ENCODE results near the gene BTBD10. TPM values are rescaled to one million over a fixed set of nuclear protein-coding genes. Genes with fewer than 3 reads are reported as not detected.
A peak's percentile ranks its signal among the peaks of the same experiment; 100 is the strongest.

BTBD10 gene
- total RNA-seq, 1 donor from 2014 or later, result 29.4 TPM

DNA sequence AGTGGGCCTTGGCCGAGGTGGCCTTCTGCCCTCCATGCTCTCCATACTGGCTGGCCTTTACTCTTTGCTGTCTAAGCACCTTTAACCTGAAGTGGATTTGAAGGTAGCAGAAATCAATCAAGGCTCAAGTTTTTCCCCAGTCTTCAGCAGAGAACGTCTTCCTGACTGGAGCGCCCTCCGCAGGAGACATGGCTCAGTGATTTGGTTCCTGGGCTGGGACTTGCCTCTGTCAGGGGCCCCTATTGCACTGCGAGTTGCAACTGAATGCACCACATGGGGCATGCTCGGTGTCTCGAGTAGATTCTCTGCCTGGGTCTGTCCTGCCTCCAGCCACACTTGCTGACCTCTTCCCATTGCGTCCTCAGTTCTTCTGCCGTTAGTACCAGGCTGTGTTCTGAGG lies 105.8 kb downstream of the BTBD10 start:
- no peak for DNase-seq (ENCODE audit: extremely low spot score, unreplicated experiment)
- H3K27ac Mint-ChIP-seq (ENCODE audit: unreplicated experiment), result no peak overlapping the region
- TF ChIP-seq CTCF (IDR thresholded peaks at IDR 0.05), result no peak
- no peak overlapping the region for H3K4me3 Mint-ChIP-seq (ENCODE audit: unreplicated experiment)
- peaks cover 30% of the 10 kb centered on the region for H3K4me1 Mint-ChIP-seq (ENCODE audit: unreplicated experiment)
- no peaks in the 10 kb centered on the region for H3K27me3 Mint-ChIP-seq (ENCODE audit: unreplicated experiment)
- H3K9me3 Mint-ChIP-seq (ENCODE audit: unreplicated experiment), result no peaks in the 10 kb centered on the region
- H3K36me3 Mint-ChIP-seq (ENCODE audit: unreplicated experiment), result peaks cover 21% of the 10 kb centered on the region

- DNase-seq (ENCODE audit: extremely low spot score, unreplicated experiment), result no peak
- Mint-ChIP-seq H3K27ac (ENCODE audit: unreplicated experiment) (no peak overlapping the region), H3K36me3 (ENCODE audit: unreplicated experiment) (peaks cover 22% of the 10 kb centered on the region), H3K4me3 (ENCODE audit: unreplicated experiment) (no peak overlapping the region), H3K27me3 (ENCODE audit: unreplicated experiment) (no peaks in the 10 kb centered on the region), H3K9me3 (ENCODE audit: unreplicated experiment) (no peaks in the 10 kb centered on the region), H3K4me1 (ENCODE audit: unreplicated experiment) (peaks cover 21% of the 10 kb centered on the region)
- TF ChIP-seq CTCF (IDR thresholded peaks at IDR 0.05), result no peak
Observed at GRCh38 chr11:13355191-13355590, 107.8 kb downstream of the BTBD10 start.

DNA sequence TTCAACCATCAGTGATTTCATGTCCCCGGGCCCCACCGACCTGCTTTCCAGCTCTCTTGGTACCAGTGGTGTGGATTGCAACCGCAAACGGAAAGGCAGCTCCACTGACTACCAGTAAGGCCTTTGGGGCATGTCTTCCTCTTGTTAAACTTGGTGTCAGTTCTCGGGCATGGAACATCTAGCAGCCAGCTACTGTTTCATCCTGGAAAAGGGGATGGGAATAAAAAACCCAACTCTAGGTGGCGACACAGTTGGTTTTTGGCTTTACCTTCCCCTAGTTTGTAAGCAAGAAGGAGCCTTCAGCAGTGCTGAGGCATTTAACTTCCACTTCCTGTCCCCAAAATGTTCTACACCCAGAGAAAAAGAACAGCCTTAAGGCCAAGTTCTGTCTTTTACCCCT lies 108.7 kb downstream of the BTBD10 start:
- Mint-ChIP-seq H3K4me1 (ENCODE audit: unreplicated experiment) (peaks cover 12% of the 10 kb centered on the region), H3K27me3 (ENCODE audit: unreplicated experiment) (no peaks in the 10 kb centered on the region), H3K36me3 (ENCODE audit: unreplicated experiment) (peaks cover 22% of the 10 kb centered on the region), H3K9me3 (ENCODE audit: unreplicated experiment) (no peaks in the 10 kb centered on the region), H3K27ac (ENCODE audit: unreplicated experiment) (no peak overlapping the region), H3K4me3 (ENCODE audit: unreplicated experiment) (no peak overlapping the region)
- DNase-seq (ENCODE audit: extremely low spot score, unreplicated experiment), result no peak
- peak; percentile 23 for TF ChIP-seq CTCF (IDR thresholded peaks at IDR 0.05)

DNA sequence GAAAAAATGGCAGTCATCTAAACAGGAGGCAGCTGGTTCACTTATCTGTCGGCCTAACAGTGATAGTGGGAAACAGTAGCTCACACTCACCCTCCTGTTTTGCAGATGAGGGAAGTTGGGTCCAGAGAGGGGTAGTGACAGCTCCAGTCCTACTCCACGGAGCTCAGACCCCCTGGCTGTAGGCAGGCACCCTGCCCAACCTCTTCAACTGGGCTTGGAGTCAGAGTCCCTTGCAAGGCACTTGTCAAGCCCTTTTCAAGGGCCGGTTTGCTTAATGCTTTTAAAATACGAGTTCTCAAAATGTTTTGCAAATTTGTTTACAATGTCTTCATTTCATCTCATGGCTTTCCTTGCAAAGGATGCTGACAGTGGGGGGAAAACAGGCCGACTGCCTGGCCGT lies 110.3 kb downstream of the BTBD10 start:
- TF ChIP-seq CTCF (IDR thresholded peaks at IDR 0.05), result no peak
- Mint-ChIP-seq H3K27me3 (ENCODE audit: unreplicated experiment) (no peaks in the 10 kb centered on the region), H3K36me3 (ENCODE audit: unreplicated experiment) (peaks cover 19% of the 10 kb centered on the region), H3K9me3 (ENCODE audit: unreplicated experiment) (no peaks in the 10 kb centered on the region), H3K4me3 (ENCODE audit: unreplicated experiment) (no peak overlapping the region), H3K4me1 (ENCODE audit: unreplicated experiment) (no peaks in the 10 kb centered on the region), H3K27ac (ENCODE audit: unreplicated experiment) (no peak overlapping the region)
- no peak for DNase-seq (ENCODE audit: extremely low spot score, unreplicated experiment)

- H3K27ac Mint-ChIP-seq (ENCODE audit: unreplicated experiment), result no peak overlapping the region
- no peaks in the 10 kb centered on the region for H3K9me3 Mint-ChIP-seq (ENCODE audit: unreplicated experiment)
- TF ChIP-seq CTCF (IDR thresholded peaks at IDR 0.05), result no peak
- no peaks in the 10 kb centered on the region for H3K4me1 Mint-ChIP-seq (ENCODE audit: unreplicated experiment)
- DNase-seq (ENCODE audit: extremely low spot score, unreplicated experiment), result no peak
- peaks cover 10% of the 10 kb centered on the region for H3K36me3 Mint-ChIP-seq (ENCODE audit: unreplicated experiment)
- H3K4me3 Mint-ChIP-seq (ENCODE audit: unreplicated experiment), result no peak overlapping the region
- no peaks in the 10 kb centered on the region for H3K27me3 Mint-ChIP-seq (ENCODE audit: unreplicated experiment)
Observed at GRCh38 chr11:13349581-13349980, 113.4 kb downstream of the BTBD10 start.
